ENCODE results near the gene ADGRF4. TPM values are rescaled to one million over a fixed set of nuclear protein-coding genes. Genes with fewer than 3 reads are reported as not detected.

ADGRF4 gene
- 0.13 TPM for polyA plus RNA-seq (2012; ENCODE audit: missing spikeins)

DNA sequence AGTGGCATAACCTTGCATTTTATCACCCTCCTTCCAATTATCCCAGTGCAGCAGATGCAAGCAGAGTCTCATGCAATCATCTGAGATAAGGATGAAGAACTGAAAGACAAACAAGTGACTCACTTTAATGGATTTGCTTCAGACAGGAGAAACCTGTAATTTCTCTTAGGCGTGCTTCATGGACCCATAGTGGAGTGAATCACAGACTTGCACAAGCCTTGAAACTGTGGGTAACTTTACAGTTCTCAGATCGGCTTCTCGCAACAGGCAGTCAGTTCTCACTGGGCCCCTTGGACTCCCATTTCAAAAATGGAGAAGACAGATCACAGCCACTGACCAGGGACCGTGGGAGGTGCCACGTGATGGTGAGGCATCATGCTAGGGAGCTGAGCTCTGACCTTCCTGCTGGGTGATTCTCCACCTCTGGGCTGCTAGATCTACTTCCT is at the start of gene ADGRF4:
TSS of gene ADGRF4 (plus strand) at position 239 of the 446 bp plus-strand sequence. CDS start 8,666 bp downstream, outside the sequence.
- no peak for FAIRE-seq
- DNase-seq (ENCODE audit: insufficient read length): no peak
- TF ChIP-seq TAF1 (IDR thresholded peaks at IDR 0.05; ENCODE audit: borderline replicate concordance, low read depth, low read length) (no peak), POLR2AphosphoS5 (IDR thresholded peaks at IDR 0.05; ENCODE audit: low read depth, low read length) (no peak), POLR2A (IDR thresholded peaks at IDR 0.05; ENCODE audit: low read depth, low read length) (no peak)

- TF ChIP-seq POLR2AphosphoS5 (IDR thresholded peaks at IDR 0.05; ENCODE audit: low read depth, low read length): no peak
- no peak for TF ChIP-seq POLR2A (IDR thresholded peaks at IDR 0.05; ENCODE audit: low read depth, low read length)
- TF ChIP-seq TAF1 (IDR thresholded peaks at IDR 0.05; ENCODE audit: borderline replicate concordance, low read depth, low read length): no peak
- DNase-seq (ENCODE audit: insufficient read length): no peak
- no peak for FAIRE-seq
Observed at GRCh38 chr6:47650553-47651432, 47.6 kb upstream of the ADGRF4 start.

DNA sequence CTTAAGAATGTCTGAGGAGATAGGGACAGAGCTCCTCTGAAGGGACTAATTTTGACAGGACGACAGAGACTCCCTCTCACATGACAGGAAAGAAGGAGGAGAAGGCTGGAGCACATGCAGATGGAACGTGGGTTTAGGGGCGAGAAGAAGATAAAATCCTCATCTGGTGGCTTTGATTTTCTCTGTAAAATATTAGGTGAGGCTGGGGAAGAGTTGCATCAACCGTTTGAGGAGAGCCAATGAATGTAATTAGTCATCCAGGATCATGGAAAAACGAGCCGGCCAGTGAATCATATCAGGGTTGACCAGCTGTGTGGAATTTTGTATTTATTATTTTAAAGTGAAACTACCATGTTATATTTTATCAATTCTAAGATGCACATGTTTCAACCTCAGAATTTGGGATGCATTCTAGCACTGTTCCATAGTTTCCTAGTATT is 46.9 kb upstream of the ADGRF4 start:
- FAIRE-seq: no peak
- DNase-seq (ENCODE audit: insufficient read length): no peak
- TF ChIP-seq POLR2AphosphoS5 (IDR thresholded peaks at IDR 0.05; ENCODE audit: low read depth, low read length): no peak
- TF ChIP-seq TAF1 (IDR thresholded peaks at IDR 0.05; ENCODE audit: borderline replicate concordance, low read depth, low read length): no peak
- TF ChIP-seq POLR2A (IDR thresholded peaks at IDR 0.05; ENCODE audit: low read depth, low read length): no peak

DNA sequence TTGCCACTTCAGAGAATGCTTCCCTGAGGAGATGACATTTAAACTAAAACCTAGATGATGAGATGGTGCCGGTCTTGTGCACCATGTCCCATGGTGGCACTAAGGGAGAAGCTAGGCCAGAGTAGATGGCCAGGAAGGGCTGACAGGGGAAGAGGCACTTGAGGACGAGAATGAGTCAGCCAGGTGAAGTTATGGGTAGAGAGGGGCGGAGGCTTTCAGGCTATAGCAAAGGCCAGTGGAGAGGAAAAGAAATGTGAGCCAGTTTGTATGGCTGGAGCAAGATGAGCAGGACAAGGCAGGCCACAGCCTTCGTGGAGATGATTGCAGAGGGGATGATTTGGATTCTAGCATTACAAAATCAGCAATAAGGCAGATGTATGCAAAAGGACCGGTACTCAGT is 44.7 kb upstream of the ADGRF4 start:
- DNase-seq (ENCODE audit: insufficient read length): no peak
- no peak for FAIRE-seq
- no peak for TF ChIP-seq TAF1 (IDR thresholded peaks at IDR 0.05; ENCODE audit: borderline replicate concordance, low read depth, low read length)
- TF ChIP-seq POLR2AphosphoS5 (IDR thresholded peaks at IDR 0.05; ENCODE audit: low read depth, low read length): no peak
- no peak for TF ChIP-seq POLR2A (IDR thresholded peaks at IDR 0.05; ENCODE audit: low read depth, low read length)

- DNase-seq (ENCODE audit: insufficient read length) (no peak), FAIRE-seq (no peak)
- TF ChIP-seq POLR2AphosphoS5 (IDR thresholded peaks at IDR 0.05; ENCODE audit: low read depth, low read length) (no peak), TAF1 (IDR thresholded peaks at IDR 0.05; ENCODE audit: borderline replicate concordance, low read depth, low read length) (no peak), POLR2A (IDR thresholded peaks at IDR 0.05; ENCODE audit: low read depth, low read length) (no peak)
Observed at GRCh38 chr6:47654255-47654654, 44.1 kb upstream of the ADGRF4 start.

- DNase-seq (ENCODE audit: insufficient read length) (no peak), FAIRE-seq (no peak)
- TF ChIP-seq POLR2AphosphoS5 (IDR thresholded peaks at IDR 0.05; ENCODE audit: low read depth, low read length) (no peak), TAF1 (IDR thresholded peaks at IDR 0.05; ENCODE audit: borderline replicate concordance, low read depth, low read length) (no peak), POLR2A (IDR thresholded peaks at IDR 0.05; ENCODE audit: low read depth, low read length) (no peak)
Observed at GRCh38 chr6:47655719-47656595, 42.4 kb upstream of the ADGRF4 start.

- FAIRE-seq (no peak), DNase-seq (ENCODE audit: insufficient read length) (no peak)
- TF ChIP-seq TAF1 (IDR thresholded peaks at IDR 0.05; ENCODE audit: borderline replicate concordance, low read depth, low read length) (no peak), POLR2AphosphoS5 (IDR thresholded peaks at IDR 0.05; ENCODE audit: low read depth, low read length) (no peak), POLR2A (IDR thresholded peaks at IDR 0.05; ENCODE audit: low read depth, low read length) (no peak)
Observed at GRCh38 chr6:47661960-47662359, 36.4 kb upstream of the ADGRF4 start.

GRCh38 chr6:47663462-47664216 is 34.7 kb upstream of the ADGRF4 start:
- TF ChIP-seq TAF1 (IDR thresholded peaks at IDR 0.05; ENCODE audit: borderline replicate concordance, low read depth, low read length) (no peak), POLR2A (IDR thresholded peaks at IDR 0.05; ENCODE audit: low read depth, low read length) (no peak), POLR2AphosphoS5 (IDR thresholded peaks at IDR 0.05; ENCODE audit: low read depth, low read length) (no peak)
- DNase-seq (ENCODE audit: insufficient read length) (no peak), FAIRE-seq (no peak)

GRCh38 chr6:47665112-47665511 is 33.3 kb upstream of the ADGRF4 start:
- TF ChIP-seq POLR2AphosphoS5 (IDR thresholded peaks at IDR 0.05; ENCODE audit: low read depth, low read length) (no peak), POLR2A (IDR thresholded peaks at IDR 0.05; ENCODE audit: low read depth, low read length) (no peak), TAF1 (IDR thresholded peaks at IDR 0.05; ENCODE audit: borderline replicate concordance, low read depth, low read length) (no peak)
- no peak for FAIRE-seq
- DNase-seq (ENCODE audit: insufficient read length): no peak

DNA sequence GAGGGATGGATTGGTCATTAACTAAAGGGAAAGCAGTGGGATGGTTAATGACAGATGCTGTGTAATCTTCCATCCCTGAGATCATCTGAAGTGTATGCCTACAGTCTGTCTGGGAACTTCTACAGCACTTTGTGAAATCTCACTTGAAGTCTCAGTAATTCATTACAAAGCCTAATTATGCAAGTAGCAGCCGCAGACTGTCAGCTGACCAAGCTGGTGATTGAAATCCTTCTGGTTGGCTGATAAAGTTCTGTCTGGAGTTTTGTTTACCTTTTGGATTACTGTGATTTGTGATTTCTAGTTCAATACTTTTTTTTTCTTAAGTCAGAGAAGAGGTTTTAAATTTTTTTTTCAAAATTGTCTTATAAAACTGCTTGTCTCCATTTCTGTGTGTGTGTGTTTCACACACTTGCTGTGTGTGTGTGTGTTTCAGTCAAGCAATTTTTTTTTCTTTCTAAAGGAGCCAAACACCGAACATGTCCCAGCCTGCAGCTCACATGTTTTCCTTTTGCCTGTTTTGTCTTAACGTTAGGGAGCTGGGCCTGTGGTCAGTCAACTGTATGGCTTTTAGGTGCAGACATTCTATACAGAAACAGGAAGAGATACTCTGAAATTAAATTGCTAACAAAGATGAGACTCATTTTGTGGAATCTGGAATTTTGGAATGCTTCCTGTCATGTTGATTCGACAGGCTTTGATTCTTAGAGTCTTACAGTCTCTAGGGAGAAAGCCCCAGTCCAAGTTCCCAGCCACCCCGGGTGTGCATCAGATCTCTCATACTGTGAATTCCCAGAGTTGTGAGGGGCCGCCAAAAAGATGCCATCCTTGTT is 28.5 kb upstream of the ADGRF4 start:
- DNase-seq (ENCODE audit: insufficient read length): no peak
- no peak for FAIRE-seq
- no peak for TF ChIP-seq POLR2AphosphoS5 (IDR thresholded peaks at IDR 0.05; ENCODE audit: low read depth, low read length)

Data from GM12892 (cell line).